ENCODE data around the gene ASAP2. TPM values are rescaled to one million over a fixed set of nuclear protein-coding genes. Genes with fewer than 3 reads are reported as not detected.

The ASAP2 gene
- total RNA-seq, 3 donors from 2014 or later, result 50.4 to 84.1 (median 50.5) TPM

DNA sequence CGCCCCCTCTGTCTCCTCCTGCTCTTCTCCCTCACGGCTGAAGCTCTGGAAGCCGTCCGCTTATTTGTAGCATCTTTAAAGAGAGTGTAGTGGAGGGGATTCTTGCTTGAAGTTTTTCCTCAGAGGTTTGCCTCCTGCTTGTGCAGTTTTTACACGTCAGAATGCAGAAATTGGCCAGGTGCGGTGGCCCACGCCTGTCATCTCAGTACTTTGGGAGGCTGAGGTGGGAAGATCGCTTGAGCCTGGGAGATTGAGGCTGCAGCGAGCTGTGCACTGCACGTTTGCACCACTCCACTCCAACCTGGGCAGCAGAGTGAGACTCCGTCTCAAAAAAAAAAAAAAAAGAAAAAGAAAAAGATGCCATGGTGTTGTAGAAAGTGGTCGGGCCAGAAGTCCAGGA, 147.7 kb downstream of the ASAP2 start:
- intact Hi-C loops (cut with DNase I, micrococcal nuclease), result no loop called here
- no peak for ATAC-seq
- no peaks in the 10 kb centered on the region for H3K9me3 ChIP-seq
- H3K4me1 ChIP-seq (ENCODE audit: low read depth), result no peaks in the 10 kb centered on the region
- no peak overlapping the region for H3K4me3 ChIP-seq
- TF ChIP-seq, protein P1, sequence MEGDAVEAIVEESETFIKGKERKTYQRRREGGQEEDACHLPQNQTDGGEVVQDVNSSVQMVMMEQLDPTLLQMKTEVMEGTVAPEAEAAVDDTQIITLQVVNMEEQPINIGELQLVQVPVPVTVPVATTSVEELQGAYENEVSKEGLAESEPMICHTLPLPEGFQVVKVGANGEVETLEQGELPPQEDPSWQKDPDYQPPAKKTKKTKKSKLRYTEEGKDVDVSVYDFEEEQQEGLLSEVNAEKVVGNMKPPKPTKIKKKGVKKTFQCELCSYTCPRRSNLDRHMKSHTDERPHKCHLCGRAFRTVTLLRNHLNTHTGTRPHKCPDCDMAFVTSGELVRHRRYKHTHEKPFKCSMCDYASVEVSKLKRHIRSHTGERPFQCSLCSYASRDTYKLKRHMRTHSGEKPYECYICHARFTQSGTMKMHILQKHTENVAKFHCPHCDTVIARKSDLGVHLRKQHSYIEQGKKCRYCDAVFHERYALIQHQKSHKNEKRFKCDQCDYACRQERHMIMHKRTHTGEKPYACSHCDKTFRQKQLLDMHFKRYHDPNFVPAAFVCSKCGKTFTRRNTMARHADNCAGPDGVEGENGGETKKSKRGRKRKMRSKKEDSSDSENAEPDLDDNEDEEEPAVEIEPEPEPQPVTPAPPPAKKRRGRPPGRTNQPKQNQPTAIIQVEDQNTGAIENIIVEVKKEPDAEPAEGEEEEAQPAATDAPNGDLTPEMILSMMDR (IDR thresholded peaks at IDR 0.05), result no peak
- H3K36me3 ChIP-seq (ENCODE audit: low read depth), result no peaks in the 10 kb centered on the region
- no peak for DNase-seq

DNA sequence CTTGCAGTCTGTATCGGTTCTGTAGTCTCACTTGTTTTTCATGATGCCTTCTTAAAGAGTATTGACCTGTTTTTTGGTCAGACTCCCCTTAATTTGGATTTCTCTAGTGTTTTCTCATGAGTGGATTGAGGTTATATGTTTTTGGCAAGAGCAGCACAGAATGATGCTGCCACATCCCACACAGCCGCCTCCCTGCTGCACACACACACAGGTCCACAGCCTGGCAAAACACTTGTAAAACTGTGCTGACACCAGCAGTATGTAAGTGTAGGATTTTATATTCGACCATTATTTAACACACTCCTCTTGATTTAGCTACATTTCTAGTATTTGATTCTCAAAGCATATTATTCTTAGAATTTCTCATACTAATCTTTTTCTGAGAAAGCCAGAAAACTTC, 148.7 kb downstream of the ASAP2 start:
- TF ChIP-seq, protein P1 (IDR thresholded peaks at IDR 0.05), result no peak
- Histone ChIP-seq H3K9me3 (no peaks in the 10 kb centered on the region), H3K36me3 (ENCODE audit: low read depth) (no peaks in the 10 kb centered on the region), H3K4me1 (ENCODE audit: low read depth) (no peaks in the 10 kb centered on the region), H3K4me3 (no peak overlapping the region)
- DNase-seq (no peak), ATAC-seq (no peak)
- intact Hi-C loops (cut with DNase I, micrococcal nuclease), result no loop called here

DNA sequence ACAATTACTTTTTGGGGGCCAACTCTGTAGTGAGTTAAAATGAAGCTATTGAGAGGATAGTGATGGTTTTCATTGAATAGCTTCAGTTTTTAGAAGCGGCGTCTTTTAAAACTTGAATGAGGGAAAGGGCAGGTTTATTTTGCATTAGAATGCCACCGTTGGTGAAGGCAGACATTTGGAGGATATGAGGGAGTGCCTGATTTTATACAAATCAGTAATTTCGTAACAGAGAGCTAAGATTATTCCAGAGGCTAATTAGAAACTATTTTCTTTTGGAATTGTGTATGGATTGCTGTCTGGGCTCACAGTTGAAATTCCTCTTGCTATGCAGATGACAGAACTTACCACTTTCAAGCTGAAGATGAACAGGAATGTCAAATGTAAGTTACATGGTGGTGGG, 149.1 kb downstream of the ASAP2 start:
- no peak for DNase-seq
- TF ChIP-seq, protein P1 (IDR thresholded peaks at IDR 0.05), result no peak
- ATAC-seq, result no peak
- no peak overlapping the region for H3K4me3 ChIP-seq
- no peaks in the 10 kb centered on the region for H3K4me1 ChIP-seq (ENCODE audit: low read depth)
- H3K9me3 ChIP-seq, result no peaks in the 10 kb centered on the region
- H3K36me3 ChIP-seq (ENCODE audit: low read depth), result no peaks in the 10 kb centered on the region
- intact Hi-C loops (cut with DNase I, micrococcal nuclease), result no loop called here

DNA sequence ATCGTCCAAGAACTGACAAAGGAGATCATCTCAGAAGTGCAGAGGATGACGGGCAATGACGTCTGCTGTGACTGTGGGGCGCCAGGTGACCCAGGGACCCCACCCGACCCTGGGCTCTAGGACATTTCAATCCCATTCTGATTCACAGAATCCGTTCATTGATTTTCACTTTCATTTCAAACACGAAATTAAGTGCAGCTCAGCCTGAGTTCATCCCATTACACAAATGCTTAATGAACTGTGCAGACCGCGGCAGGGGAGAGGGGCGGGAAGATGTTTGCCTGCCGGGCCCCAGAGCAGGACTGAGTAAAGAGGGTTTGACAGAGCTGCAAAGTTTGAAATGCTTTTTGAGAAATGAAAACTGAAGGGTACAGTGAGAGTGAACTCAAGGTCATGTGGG, 149.6 kb downstream of the ASAP2 start:
- H3K36me3 ChIP-seq (ENCODE audit: low read depth), result no peaks in the 10 kb centered on the region
- no peaks in the 10 kb centered on the region for H3K4me1 ChIP-seq (ENCODE audit: low read depth)
- TF ChIP-seq, protein P1 (IDR thresholded peaks at IDR 0.05), result no peak
- ATAC-seq (no peak), DNase-seq (no peak)
- H3K4me3 ChIP-seq, result no peak overlapping the region
- no peaks in the 10 kb centered on the region for H3K9me3 ChIP-seq
- intact Hi-C loops (cut with DNase I, micrococcal nuclease), result no loop called here

DNA sequence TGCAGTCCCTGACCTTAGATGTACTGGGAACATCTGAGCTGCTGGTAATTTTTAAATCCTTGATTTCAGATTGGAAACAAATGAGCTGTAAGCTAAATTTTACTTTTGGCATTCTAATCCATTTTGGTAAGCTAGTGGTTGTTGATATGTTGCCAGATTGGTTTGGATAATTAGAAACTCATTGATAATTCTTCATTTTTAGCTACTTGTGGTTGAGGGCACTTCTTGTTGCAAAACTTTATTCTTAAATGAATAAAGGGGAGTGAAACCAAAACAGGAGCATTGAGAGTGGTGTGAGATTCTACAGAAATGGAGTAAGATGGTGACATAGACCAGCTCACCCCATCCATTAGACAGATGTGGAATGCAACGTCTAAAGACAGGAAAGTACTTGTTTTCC, 152.2 kb downstream of the ASAP2 start:
- intact Hi-C loops (cut with DNase I, micrococcal nuclease), result no loop called here
- H3K4me1 ChIP-seq (ENCODE audit: low read depth), result no peaks in the 10 kb centered on the region
- no peak overlapping the region for H3K4me3 ChIP-seq
- no peaks in the 10 kb centered on the region for H3K9me3 ChIP-seq
- TF ChIP-seq, protein P1 (IDR thresholded peaks at IDR 0.05), result no peak
- no peak for DNase-seq
- no peak for ATAC-seq
- H3K36me3 ChIP-seq (ENCODE audit: low read depth), result no peaks in the 10 kb centered on the region

DNA sequence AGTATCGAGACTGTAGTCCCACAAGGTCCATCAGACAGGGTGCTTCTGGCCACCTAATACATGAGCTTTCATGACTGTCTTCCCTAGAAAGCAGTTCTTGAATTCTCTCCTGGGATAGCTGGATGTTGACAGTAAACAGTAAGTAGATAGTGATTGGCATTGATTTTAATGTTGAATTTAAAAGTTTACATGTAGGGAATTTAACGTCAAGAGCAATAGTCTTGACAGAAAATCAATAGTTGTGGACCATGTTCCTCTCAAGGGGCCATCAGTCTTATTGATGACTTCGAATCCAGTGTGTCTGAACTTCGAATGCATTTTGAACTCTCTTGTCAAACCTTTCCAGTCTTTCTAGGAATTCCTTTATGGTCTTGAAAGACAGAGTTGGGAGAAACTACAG, 152.9 kb downstream of the ASAP2 start:
- H3K36me3 ChIP-seq (ENCODE audit: low read depth), result no peaks in the 10 kb centered on the region
- intact Hi-C loops (cut with DNase I, micrococcal nuclease), result no loop called here
- ATAC-seq, result no peak

More for the DNA sequence above, 152.9 kb downstream of the ASAP2 start:
- Histone ChIP-seq H3K4me1 (ENCODE audit: low read depth) (no peaks in the 10 kb centered on the region), H3K9me3 (no peaks in the 10 kb centered on the region), H3K4me3 (no peak overlapping the region)
- TF ChIP-seq, protein P1 (IDR thresholded peaks at IDR 0.05), result no peak
- no peak for DNase-seq

All from mucosa of descending colon (tissue), 3 donors.